Neural progenitor cell (in vitro differentiated cells): Measurements from ENCODE around the gene LTB4R. TPM values are rescaled to one million over a fixed set of nuclear protein-coding genes. Genes with fewer than 3 reads are reported as not detected.

ENCODE experiments used
- DNase-seq: peaks from one replicate; pipeline ENCODE4 v3.0.0-alpha.2; 2016; ENCODE audit warnings: low spot score
- H2AFZ ChIP-seq: fragments of 200-600 bp; sonication (generic); replicated peaks from 2 replicates; pipeline ENCODE4 v1.6.1; 2016; ENCODE audit warnings: antibody characterized with exemption
- H3F3A ChIP-seq: fragments of 200-600 bp; sonication (generic); 2 replicates; pipeline ENCODE4 v1.6.1; 2016; ENCODE audit warnings: antibody characterized with exemption, low read depth
- H3K27ac ChIP-seq: fragments of 200-600 bp; sonication (generic); 2 replicates; pipeline ENCODE4 v1.5.1; 2016; ENCODE audit warnings: mild to moderate bottlenecking
- H3K27me3 ChIP-seq: fragments of 200-600 bp; sonication (generic); 2 replicates; pipeline ENCODE4 v1.6.1; 2016; ENCODE audit warnings: mild to moderate bottlenecking, moderate library complexity
- H3K36me3 ChIP-seq: fragments of 200-600 bp; sonication (generic); 2 replicates; pipeline ENCODE4 v1.5.1; 2016
- H3K4me1 ChIP-seq: fragments of 200-600 bp; sonication (generic); 2 replicates; pipeline ENCODE4 v1.6.1; 2016; ENCODE audit warnings: mixed run types
- H3K4me2 ChIP-seq: fragments of 200-600 bp; sonication (generic); 2 replicates; pipeline ENCODE4 v1.6.1; 2016
- H3K4me3 ChIP-seq: fragments of 200-600 bp; sonication (generic); 2 replicates; pipeline ENCODE4 v1.5.1; 2016
- H3K79me2 ChIP-seq: fragments of 200-600 bp; sonication (generic); 2 replicates; pipeline ENCODE4 v1.6.1; 2016; ENCODE audit warnings: low read depth
- H3K9ac ChIP-seq: fragments of 200-600 bp; sonication (generic); 2 replicates; pipeline ENCODE4 v1.6.1; 2016
- H3K9me3 ChIP-seq: fragments of 200-600 bp; sonication (generic); 2 replicates; pipeline ENCODE4 v1.5.1; 2016; ENCODE audit warnings: low read depth
- H4K20me1 ChIP-seq: fragments of 200-600 bp; sonication (generic); 2 replicates; pipeline ENCODE4 v1.6.1; 2016; ENCODE audit warnings: low read depth
- H3K27ac Mint-ChIP-seq: 3 replicates; pipeline ENCODE4 v1.8.0; 2021; ENCODE audit warnings: mixed read lengths
- H3K27me3 Mint-ChIP-seq: 2 replicates; pipeline ENCODE4 v1.8.0; 2022; ENCODE audit warnings: low read depth, mild to moderate bottlenecking, inconsistent platforms, moderate library complexity, mixed read lengths; ENCODE audit not compliant: insufficient read depth
- H3K36me3 Mint-ChIP-seq: 3 replicates; pipeline ENCODE4 v1.8.0; 2021; ENCODE audit warnings: mixed read lengths
- H3K4me1 Mint-ChIP-seq: 3 replicates; pipeline ENCODE4 v1.8.0; 2021; ENCODE audit warnings: mixed read lengths
- H3K4me3 Mint-ChIP-seq: 3 replicates; pipeline ENCODE4 v1.8.0; 2021; ENCODE audit warnings: mild to moderate bottlenecking, moderate library complexity, mixed read lengths
- H3K9me3 Mint-ChIP-seq: 3 replicates; pipeline ENCODE4 v1.8.0; 2020; ENCODE audit warnings: mixed read lengths
- CTCF ChIP-seq: fragments of 200-600 bp; sonication (generic); IDR thresholded peaks from 2 replicates; pipeline ENCODE4 v1.5.1; 2017; ENCODE audit warnings: antibody characterized with exemption, mild to moderate bottlenecking
- EZH2 ChIP-seq: fragments of 200-600 bp; sonication (generic); IDR thresholded peaks from 2 replicates; pipeline ENCODE4 v1.6.1; 2017; ENCODE audit warnings: antibody characterized with exemption, mild to moderate bottlenecking, moderate library complexity
- EZH2phosphoT487 ChIP-seq: fragments of 200-600 bp; sonication (generic); IDR thresholded peaks from 2 replicates; pipeline ENCODE4 v1.6.1; 2017; ENCODE audit warnings: antibody characterized with exemption
- total RNA-seq: library from RNA; depleted of rRNA; stranded (reverse); fragments of >200 nt; gene quantifications from 2 replicates; pipeline ENCODE4 v1.2.3, GENCODE V29; 2015; ENCODE audit warnings: low replicate concordance

Gene LTB4R
- total RNA-seq, 1 donor from 2014 or later, result 1.9 TPM

GRCh38 chr14:24315243-24315806 lies 4.0 kb downstream of the LTB4R start:
- Histone ChIP-seq H3K4me3 (no peak overlapping the region), H3K9ac (no peak overlapping the region), H3K4me2 (no peak overlapping the region), H4K20me1 (no peaks in the 10 kb centered on the region), H3K27me3 (peaks cover 36% of the 10 kb centered on the region), H3K27ac (no peak overlapping the region), H3K36me3 (no peaks in the 10 kb centered on the region), H3K9me3 (no peaks in the 10 kb centered on the region), H3K4me1 (no peaks in the 10 kb centered on the region), H3F3A (no peaks in the 10 kb centered on the region), H3K79me2 (no peaks in the 10 kb centered on the region), H2AFZ (no peak overlapping the region)
- Mint-ChIP-seq H3K4me3 (no peak overlapping the region), H3K4me1 (no peaks in the 10 kb centered on the region), H3K27me3 (peaks cover 5% of the 10 kb centered on the region), H3K27ac (no peak overlapping the region), H3K36me3 (no peaks in the 10 kb centered on the region), H3K9me3 (no peaks in the 10 kb centered on the region)
- no peak for DNase-seq
- no peak for TF ChIP-seq EZH2phosphoT487
- TF ChIP-seq EZH2, result no peak
- no peak for TF ChIP-seq CTCF

DNA sequence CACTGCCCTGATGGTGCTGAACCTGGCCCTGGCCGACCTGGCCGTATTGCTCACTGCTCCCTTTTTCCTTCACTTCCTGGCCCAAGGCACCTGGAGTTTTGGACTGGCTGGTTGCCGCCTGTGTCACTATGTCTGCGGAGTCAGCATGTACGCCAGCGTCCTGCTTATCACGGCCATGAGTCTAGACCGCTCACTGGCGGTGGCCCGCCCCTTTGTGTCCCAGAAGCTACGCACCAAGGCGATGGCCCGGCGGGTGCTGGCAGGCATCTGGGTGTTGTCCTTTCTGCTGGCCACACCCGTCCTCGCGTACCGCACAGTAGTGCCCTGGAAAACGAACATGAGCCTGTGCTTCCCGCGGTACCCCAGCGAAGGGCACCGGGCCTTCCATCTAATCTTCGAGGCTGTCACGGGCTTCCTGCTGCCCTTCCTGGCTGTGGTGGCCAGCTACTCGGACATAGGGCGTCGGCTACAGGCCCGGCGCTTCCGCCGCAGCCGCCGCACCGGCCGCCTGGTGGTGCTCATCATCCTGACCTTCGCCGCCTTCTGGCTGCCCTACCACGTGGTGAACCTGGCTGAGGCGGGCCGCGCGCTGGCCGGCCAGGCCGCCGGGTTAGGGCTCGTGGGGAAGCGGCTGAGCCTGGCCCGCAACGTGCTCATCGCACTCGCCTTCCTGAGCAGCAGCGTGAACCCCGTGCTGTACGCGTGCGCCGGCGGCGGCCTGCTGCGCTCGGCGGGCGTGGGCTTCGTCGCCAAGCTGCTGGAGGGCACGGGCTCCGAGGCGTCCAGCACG lies 4.7 kb downstream of the LTB4R start:
- no peak overlapping the region for H3K4me3 ChIP-seq

GRCh38 chr14:24316597-24316950 lies 5.3 kb downstream of the LTB4R start:
- H3K4me1 ChIP-seq, result no peaks in the 10 kb centered on the region
- no peak overlapping the region for H3K9ac ChIP-seq
- no peak overlapping the region for H3K4me3 Mint-ChIP-seq
- H3K36me3 ChIP-seq, result no peaks in the 10 kb centered on the region
- DNase-seq, result no peak
- peaks cover 5% of the 10 kb centered on the region for H3K27me3 Mint-ChIP-seq
- H3K27me3 ChIP-seq, result peaks cover 38% of the 10 kb centered on the region
- H3K4me1 Mint-ChIP-seq, result no peaks in the 10 kb centered on the region
- no peak overlapping the region for H3K4me2 ChIP-seq
- no peaks in the 10 kb centered on the region for H3F3A ChIP-seq
- no peak overlapping the region for H3K27ac Mint-ChIP-seq
- H4K20me1 ChIP-seq, result no peaks in the 10 kb centered on the region
- H3K9me3 ChIP-seq, result no peaks in the 10 kb centered on the region
- TF ChIP-seq CTCF (no peak), EZH2 (no peak), EZH2phosphoT487 (no peak)
- no peaks in the 10 kb centered on the region for H3K9me3 Mint-ChIP-seq
- no peak overlapping the region for H3K27ac ChIP-seq
- H3K36me3 Mint-ChIP-seq, result no peaks in the 10 kb centered on the region
- no peak overlapping the region for H3K4me3 ChIP-seq
- no peak overlapping the region for H2AFZ ChIP-seq
- no peaks in the 10 kb centered on the region for H3K79me2 ChIP-seq

More for the DNA sequence above, 4.7 kb downstream of the LTB4R start:
- no peak for TF ChIP-seq EZH2
- no peak for TF ChIP-seq EZH2phosphoT487
- no peak for TF ChIP-seq CTCF
- no peaks in the 10 kb centered on the region for H3F3A ChIP-seq
- H3K27me3 Mint-ChIP-seq, result peaks cover 5% of the 10 kb centered on the region
- no peaks in the 10 kb centered on the region for H4K20me1 ChIP-seq
- H3K27me3 ChIP-seq, result peaks cover 38% of the 10 kb centered on the region
- no peaks in the 10 kb centered on the region for H3K36me3 ChIP-seq
- H3K9me3 Mint-ChIP-seq, result no peaks in the 10 kb centered on the region
- no peaks in the 10 kb centered on the region for H3K9me3 ChIP-seq
- H3K4me1 ChIP-seq, result no peaks in the 10 kb centered on the region
- no peaks in the 10 kb centered on the region for H3K79me2 ChIP-seq
- no peaks in the 10 kb centered on the region for H3K4me1 Mint-ChIP-seq
- no peak overlapping the region for H3K27ac ChIP-seq
- H3K36me3 Mint-ChIP-seq, result no peaks in the 10 kb centered on the region
- H3K9ac ChIP-seq, result no peak overlapping the region
- no peak overlapping the region for H3K27ac Mint-ChIP-seq
- no peak for DNase-seq
- H2AFZ ChIP-seq, result no peak overlapping the region
- H3K4me2 ChIP-seq, result no peak overlapping the region
- no peak overlapping the region for H3K4me3 Mint-ChIP-seq
